Osteoblast (primary cell): Measurements from ENCODE around the gene LRP1B. TPM values are rescaled to one million over a fixed set of nuclear protein-coding genes. Genes with fewer than 3 reads are reported as not detected.

Experiments
- DNase-seq: peaks from one replicate; pipeline ENCODE4 v3.0.0; 2011; ENCODE audit warnings: low spot score, mixed read lengths; ENCODE audit not compliant: insufficient read length; ENCODE audit errors: missing footprints
- H2AFZ ChIP-seq: 2 replicates; pipeline ENCODE4 v1.6.0; 2011; ENCODE audit warnings: mild to moderate bottlenecking, low read length
- H3K27ac ChIP-seq: 2 replicates; pipeline ENCODE4 v1.5.1; 2011; ENCODE audit warnings: mild to moderate bottlenecking, low read depth, low read length, moderate library complexity
- H3K27me3 ChIP-seq: 2 replicates; pipeline ENCODE4 v1.6.0; 2012; ENCODE audit warnings: mild to moderate bottlenecking, control low read depth, inconsistent platforms, low read length, moderate library complexity; ENCODE audit not compliant: insufficient read depth
- H3K36me3 ChIP-seq: 2 replicates; pipeline ENCODE4 v1.5.1; 2011; ENCODE audit warnings: mild to moderate bottlenecking, low read length, control low read depth, moderate library complexity; ENCODE audit not compliant: insufficient read depth
- H3K4me1 ChIP-seq: 2 replicates; pipeline ENCODE4 v1.5.1; 2011; ENCODE audit warnings: mild to moderate bottlenecking, low read length, control low read depth, moderate library complexity; ENCODE audit not compliant: insufficient read depth
- H3K4me2 ChIP-seq: 2 replicates; pipeline ENCODE4 v1.6.0; 2011; ENCODE audit warnings: mild to moderate bottlenecking, low read length; ENCODE audit not compliant: insufficient read depth
- H3K4me3 ChIP-seq: fragments of 200-600 bp; sonication (generic); 3 replicates; pipeline ENCODE4 v1.5.1; 2012; ENCODE audit warnings: mild to moderate bottlenecking, low read length, inconsistent platforms; ENCODE audit not compliant: insufficient read depth
- H3K79me2 ChIP-seq: 2 replicates; pipeline ENCODE4 v1.6.0; 2012; ENCODE audit warnings: mild to moderate bottlenecking, low read length, control low read depth, inconsistent platforms; ENCODE audit not compliant: insufficient read depth
- H3K9me3 ChIP-seq: 2 replicates; pipeline ENCODE4 v1.5.1; 2011; ENCODE audit warnings: low read depth, low read length, control low read depth
- H4K20me1 ChIP-seq: 2 replicates; pipeline ENCODE4 v1.6.0; 2012; ENCODE audit warnings: mild to moderate bottlenecking, low read length, control low read depth; ENCODE audit not compliant: insufficient read depth
- CTCF ChIP-seq: IDR thresholded peaks from 2 replicates; pipeline ENCODE4 v1.5.1; 2011; ENCODE audit warnings: mild to moderate bottlenecking, low read depth, low read length, moderate library complexity; ENCODE audit errors: extremely low read depth
- total RNA-seq: library from RNA; depleted of rRNA; stranded (reverse); fragments of >200 nt; gene quantifications from 2 replicates; pipeline ENCODE4 v1.2.3, GENCODE V29; 2012

Gene LRP1B
- total RNA-seq, 1 donor, result not detected

GRCh38 chr2:141125432-141125831 is 1005.4 kb downstream of the LRP1B start:
- Histone ChIP-seq H3K4me1 (no peaks in the 10 kb centered on the region), H3K27me3 (no peaks in the 10 kb centered on the region), H3K4me2 (no peak overlapping the region), H3K36me3 (no peaks in the 10 kb centered on the region), H3K4me3 (no peak overlapping the region), H4K20me1 (no peaks in the 10 kb centered on the region), H3K27ac (no peak overlapping the region), H3K79me2 (no peaks in the 10 kb centered on the region), H3K9me3 (no peaks in the 10 kb centered on the region), H2AFZ (no peak overlapping the region)
- no peak for DNase-seq
- no peak for TF ChIP-seq CTCF

GRCh38 chr2:141118836-141119235 is 1012.0 kb downstream of the LRP1B start:
- H3K4me1 ChIP-seq, result no peaks in the 10 kb centered on the region
- no peak overlapping the region for H3K4me2 ChIP-seq
- H3K36me3 ChIP-seq, result no peaks in the 10 kb centered on the region
- H3K9me3 ChIP-seq, result no peaks in the 10 kb centered on the region
- H3K79me2 ChIP-seq, result no peaks in the 10 kb centered on the region
- H2AFZ ChIP-seq, result no peak overlapping the region
- H3K27ac ChIP-seq, result no peak overlapping the region
- no peak overlapping the region for H3K4me3 ChIP-seq
- TF ChIP-seq CTCF, result no peak
- no peak for DNase-seq
- no peaks in the 10 kb centered on the region for H4K20me1 ChIP-seq
- no peaks in the 10 kb centered on the region for H3K27me3 ChIP-seq

- Histone ChIP-seq H3K9me3 (no peaks in the 10 kb centered on the region), H3K27ac (no peak overlapping the region), H3K36me3 (no peaks in the 10 kb centered on the region), H3K79me2 (no peaks in the 10 kb centered on the region), H3K4me2 (no peak overlapping the region), H3K27me3 (no peaks in the 10 kb centered on the region), H4K20me1 (no peaks in the 10 kb centered on the region), H3K4me3 (no peak overlapping the region), H3K4me1 (no peaks in the 10 kb centered on the region), H2AFZ (no peak overlapping the region)
- no peak for TF ChIP-seq CTCF
- no peak for DNase-seq
Measured at GRCh38 chr2:141113301-141113700, 1017.5 kb downstream of the LRP1B start.

GRCh38 chr2:141109633-141110032 is 1021.2 kb downstream of the LRP1B start:
- no peak for TF ChIP-seq CTCF
- Histone ChIP-seq H3K4me1 (no peaks in the 10 kb centered on the region), H3K4me3 (no peak overlapping the region), H2AFZ (no peak overlapping the region), H3K4me2 (no peak overlapping the region), H3K36me3 (no peaks in the 10 kb centered on the region), H3K79me2 (no peaks in the 10 kb centered on the region), H3K27me3 (no peaks in the 10 kb centered on the region), H3K9me3 (no peaks in the 10 kb centered on the region), H3K27ac (no peak overlapping the region), H4K20me1 (no peaks in the 10 kb centered on the region)
- no peak for DNase-seq
